Endothelial cell of umbilical vein (primary cell): Measurements from ENCODE around the gene CCDC136. TPM values are rescaled to one million over a fixed set of nuclear protein-coding genes. Genes with fewer than 3 reads are reported as not detected.

Experiments
- BruUV-seq: library from RNA; stranded (reverse); fragments of 400-500 nt; replicated peaks from 2 replicates; lab custom pipeline; 2021; lab: Mats Ljungman, UMichigan
- CTCF ChIA-PET: fragments of 300-600, 350-600 bp; sonication (Branson Sonifier 250); formaldehyde crosslinking; loops from one replicate; lab custom pipeline; 2021; ENCODE audit warnings: antibody characterized with exemption, inconsistent platforms; lab: Charles Lee
- POLR2A ChIA-PET: fragments of 300-600, 350-600 bp; sonication (Branson Sonifier 250); formaldehyde crosslinking; loops from one replicate; lab custom pipeline; 2021; ENCODE audit warnings: antibody characterized with exemption, inconsistent platforms; lab: Charles Lee
- DNase-seq: peaks from one replicate; pipeline ENCODE4 v3.0.0-alpha.2; 2011; ENCODE audit warnings: low read depth, low spot score
- FAIRE-seq: peaks from 2 replicates; lab custom pipeline; 2011; peaks lifted over from hg19 to GRCh38; lab: Jason Lieb, UNC
- H2AFZ ChIP-seq: 2 replicates; pipeline ENCODE4 v1.6.0; 2012; ENCODE audit warnings: low read depth, low read length, control low read depth, inconsistent platforms
- H3K27ac ChIP-seq: 2 replicates; pipeline ENCODE4 v1.5.1; 2011; ENCODE audit warnings: low read depth, mild to moderate bottlenecking, control low read depth, low read length, moderate library complexity; ENCODE audit not compliant: insufficient read depth
- H3K27me3 ChIP-seq, 2 experiments: 2 replicates each; pipeline versions ENCODE4 v1.6.0 to v1.6.1; 2011; ENCODE audit warnings: low read length in 2 of 2, mixed read lengths in 1 of 2; ENCODE audit not compliant: control insufficient read depth in 2 of 2, insufficient read depth in 2 of 2
- H3K36me3 ChIP-seq, 2 experiments: 2 replicates in 1 of 2; 3 replicates in 1 of 2; pipeline ENCODE4 v1.5.1; 2011; ENCODE audit warnings: low read length in 2 of 2, mild to moderate bottlenecking in 1 of 2, moderate library complexity in 1 of 2; ENCODE audit not compliant: control insufficient read depth in 2 of 2, insufficient read depth in 2 of 2; ENCODE audit errors: extremely low read depth in 1 of 2
- H3K4me1 ChIP-seq: 3 replicates; pipeline ENCODE4 v1.5.1; 2011; ENCODE audit warnings: mild to moderate bottlenecking, low read length; ENCODE audit not compliant: control insufficient read depth, insufficient read depth; ENCODE audit errors: extremely low read depth
- H3K4me2 ChIP-seq: 2 replicates; pipeline ENCODE4 v1.6.1; 2011; ENCODE audit warnings: low read length, control low read depth, mixed read lengths; ENCODE audit not compliant: insufficient read depth
- H3K4me3 ChIP-seq, 3 experiments: fragments of 200-600 bp in 1 of 3; sonication (generic), shearing (Covaris generic) in 1 of 3; replicated peaks in 1 of 3; 2 replicates each; pipeline ENCODE4 v1.5.1; 2011 to 2016; ENCODE audit warnings: control low read depth in 3 of 3, low read length in 3 of 3, mild to moderate bottlenecking in 2 of 3, inconsistent platforms in 1 of 3, low read depth in 1 of 3, moderate library complexity in 1 of 3; ENCODE audit not compliant: insufficient read depth in 1 of 3
- H3K79me2 ChIP-seq: 2 replicates; pipeline ENCODE4 v1.6.0; 2012; ENCODE audit warnings: low read length, inconsistent platforms; ENCODE audit not compliant: control insufficient read depth, insufficient read depth
- H3K9ac ChIP-seq: replicated peaks from 2 replicates; pipeline ENCODE3; 2011; ENCODE audit warnings: low read length, control low read depth; ENCODE audit not compliant: insufficient read depth; ENCODE audit errors: extremely low read depth
- H3K9me1 ChIP-seq: replicated peaks from 3 replicates; pipeline ENCODE4 v1.6.0; 2011; ENCODE audit warnings: mild to moderate bottlenecking, low read length; ENCODE audit not compliant: control insufficient read depth, insufficient read depth; ENCODE audit errors: extremely low read depth
- H3K9me3 ChIP-seq: replicated peaks from 2 replicates; pipeline ENCODE4 v1.5.1; 2012; ENCODE audit warnings: low read length, inconsistent platforms; ENCODE audit not compliant: control insufficient read depth, insufficient read depth
- H4K20me1 ChIP-seq: replicated peaks from 2 replicates; pipeline ENCODE3; 2011; ENCODE audit warnings: mild to moderate bottlenecking, low read length; ENCODE audit not compliant: control insufficient read depth, insufficient read depth; ENCODE audit errors: extremely low read depth
- CTCF ChIP-seq, 2 donors: IDR thresholded peaks; 1 replicate in 1 of 2; 2 replicates in 1 of 2; pipeline ENCODE4 v1.5.1; 2011; ENCODE audit warnings: low read length in 2 of 2, mild to moderate bottlenecking in 2 of 2, moderate library complexity in 2 of 2, control low read depth in 1 of 2, inconsistent platforms in 1 of 2, low read depth in 1 of 2; ENCODE audit not compliant: insufficient read depth in 1 of 2; ENCODE audit errors: extremely low read depth in 1 of 2
- EZH2 ChIP-seq: IDR thresholded peaks from 2 replicates; pipeline ENCODE4 v1.6.1; 2012; ENCODE audit warnings: borderline replicate concordance, low read depth, mild to moderate bottlenecking, moderate library complexity, low read length, inconsistent platforms; ENCODE audit not compliant: severe bottlenecking
- FOS ChIP-seq: IDR thresholded peaks from 2 replicates; pipeline ENCODE4 v1.6.1; 2011; ENCODE audit warnings: mild to moderate bottlenecking, low read length, moderate library complexity, borderline replicate concordance; ENCODE audit not compliant: insufficient read depth
- GATA2 ChIP-seq: IDR thresholded peaks from 2 replicates; pipeline ENCODE4 v1.7.0; 2011; ENCODE audit warnings: low read depth, mild to moderate bottlenecking, moderate library complexity, mixed read lengths, low read length; ENCODE audit not compliant: insufficient read length, insufficient read depth
- JUN ChIP-seq: IDR thresholded peaks from 2 replicates; pipeline ENCODE4 v1.6.1; 2011; ENCODE audit warnings: borderline replicate concordance, low read depth; ENCODE audit not compliant: insufficient read length, insufficient read depth
- MYC ChIP-seq: IDR thresholded peaks from one replicate; pipeline ENCODE4 v1.6.1; 2011; ENCODE audit warnings: mild to moderate bottlenecking, low read depth, low read length
- POLR2A ChIP-seq: IDR thresholded peaks from 2 replicates; pipeline ENCODE4 v1.6.1; 2012; ENCODE audit warnings: low read depth, mild to moderate bottlenecking, control low read depth, low read length
- POLR2AphosphoS5 ChIP-seq: IDR thresholded peaks from 2 replicates; pipeline ENCODE4 v1.6.1; 2012; ENCODE audit warnings: low read depth, mild to moderate bottlenecking, control low read depth, low read length, moderate library complexity; ENCODE audit not compliant: insufficient read depth
- dilution Hi-C: fragments of 300-500 bp; cut with MboI; formaldehyde crosslinking; loops from one replicate; pipeline ENCODE4 v1.15.0; 2019; ENCODE audit warnings: low sequenced_read_pairs; ENCODE audit not compliant: extremely low pct_ligation_motif_present
- intact Hi-C: fragments of 100-400 bp; cut with micrococcal nuclease; formaldehyde crosslinking; loops from one replicate; pipeline ENCODE4 v1.10.0; 2022
- polyA plus RNA-seq, 4 experiments: library from polyadenylated mRNA; depleted of rRNA in 3 of 4; stranded (reverse) in 3 of 4; unstranded in 1 of 4; fragments of >200 nt; gene quantifications; 2 replicates each; pipeline versions ENCODE4 v1.2.1 to v1.2.3, GENCODE V29; 2011 to 2012; ENCODE audit warnings: missing spikeins in 1 of 4
- total RNA-seq: library from RNA; stranded (reverse); gene quantifications from 2 replicates; pipeline ENCODE4 v1.2.3, GENCODE V29; 2021
- TF ChIP-seq, protein P1 (sequence below): IDR thresholded peaks from 2 replicates; pipeline ENCODE4 v1.6.1; 2011; ENCODE audit not compliant: insufficient read depth, insufficient read length

The CCDC136 gene
- total and polyA plus RNA-seq, 2 donors (not counting 3 experiments of a cell fraction or from before 2014, with no cell fraction given), result 1.8 to 3.3 TPM

GRCh38 chr7:128811631-128812430, 20.1 kb downstream of the CCDC136 start:
- intact Hi-C loops (no loop called here), dilution Hi-C loops (no loop called here)
- Histone ChIP-seq H3K36me3 (no peaks in the 10 kb centered on the region), H3K9me3 (no peaks in the 10 kb centered on the region), H4K20me1 (no peaks in the 10 kb centered on the region), H3K4me3 (no peak overlapping the region), H3K27me3 (peaks cover 13 to 16% of the 10 kb centered on the region in 2 experiments), H3K9me1 (no peaks in the 10 kb centered on the region), H3K4me2 (no peak overlapping the region), H3K4me1 (no peaks in the 10 kb centered on the region), H3K27ac (no peak overlapping the region), H3K79me2 (no peaks in the 10 kb centered on the region), H3K9ac (no peak overlapping the region), H2AFZ (no peak overlapping the region)
- DNase-seq (no peak), FAIRE-seq (no peak)
- no TSS peak for BruUV-seq
- ChIA-PET CTCF (interaction anchor here (1.1 kb wide), 2 partner anchors 10 to 41 kb away, joined by 3 to 4 read pairs; no protein-coding TSS in a partner anchor), POLR2A (no interaction called here)
- TF ChIP-seq, protein P1, sequence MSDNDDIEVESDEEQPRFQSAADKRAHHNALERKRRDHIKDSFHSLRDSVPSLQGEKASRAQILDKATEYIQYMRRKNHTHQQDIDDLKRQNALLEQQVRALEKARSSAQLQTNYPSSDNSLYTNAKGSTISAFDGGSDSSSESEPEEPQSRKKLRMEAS, result no peak
- TF ChIP-seq POLR2AphosphoS5, result no peak
- TF ChIP-seq FOS, result no peak
- no peak for TF ChIP-seq GATA2
- no peak for TF ChIP-seq EZH2
- no peak for TF ChIP-seq POLR2A
- no peak for TF ChIP-seq MYC
- TF ChIP-seq CTCF (IDR thresholded peaks at IDR 0.05; ENCODE audit: extremely low read depth in 1 of 2, insufficient read depth in 1 of 2, low read depth in 1 of 2, low read length in 2 of 2), result no peak
- TF ChIP-seq JUN, result no peak
